ENCODE data around the gene ADAMTS16.

Gene ADAMTS16

GRCh38 chr5:5287419-5287818 lies 147.3 kb downstream of the ADAMTS16 start:
- DNase-seq (ENCODE audit: low read depth, low spot score) = no peak

GRCh38 chr5:5288201-5288600 lies 148.1 kb downstream of the ADAMTS16 start:
- peak; percentile 31 for DNase-seq (ENCODE audit: low read depth, low spot score)

GRCh38 chr5:5289537-5289936 lies 149.4 kb downstream of the ADAMTS16 start:
- DNase-seq (ENCODE audit: low read depth, low spot score) = no peak

- no peak for DNase-seq (ENCODE audit: low read depth, low spot score)
Observed at GRCh38 chr5:5290674-5291334, 150.7 kb downstream of the ADAMTS16 start.

- peak; percentile 20 for DNase-seq (ENCODE audit: low read depth, low spot score)
Observed at GRCh38 chr5:5291357-5291756, 151.2 kb downstream of the ADAMTS16 start.

- no peak for DNase-seq (ENCODE audit: low read depth, low spot score)
Observed at GRCh38 chr5:5293029-5293428, 152.9 kb downstream of the ADAMTS16 start.

GRCh38 chr5:5294429-5294828 lies 154.3 kb downstream of the ADAMTS16 start:
- DNase-seq (ENCODE audit: low read depth, low spot score) = no peak

- no peak for DNase-seq (ENCODE audit: low read depth, low spot score)
Observed at GRCh38 chr5:5295351-5295750, 155.2 kb downstream of the ADAMTS16 start.

GRCh38 chr5:5296051-5296450 lies 155.9 kb downstream of the ADAMTS16 start:
- DNase-seq (ENCODE audit: low read depth, low spot score) = no peak

- DNase-seq (ENCODE audit: low read depth, low spot score) = no peak
Observed at GRCh38 chr5:5297432-5298067, 157.4 kb downstream of the ADAMTS16 start.

- no peak for DNase-seq (ENCODE audit: low read depth, low spot score)
Observed at GRCh38 chr5:5298068-5298633, 158.0 kb downstream of the ADAMTS16 start.

- peak; percentile 70 for DNase-seq (ENCODE audit: low read depth, low spot score)
Observed at GRCh38 chr5:5298841-5299541, 158.9 kb downstream of the ADAMTS16 start.

- no peak for DNase-seq (ENCODE audit: low read depth, low spot score)
Observed at GRCh38 chr5:5301176-5301575, 161.0 kb downstream of the ADAMTS16 start.

GRCh38 chr5:5302201-5302600 lies 162.1 kb downstream of the ADAMTS16 start:
- no peak for DNase-seq (ENCODE audit: low read depth, low spot score)

GRCh38 chr5:5303242-5303641 lies 163.1 kb downstream of the ADAMTS16 start:
- DNase-seq (ENCODE audit: low read depth, low spot score) = no peak

- DNase-seq (ENCODE audit: low read depth, low spot score) = no peak
Observed at GRCh38 chr5:5304361-5305020, 164.4 kb downstream of the ADAMTS16 start.

- peak; percentile 78 for DNase-seq (ENCODE audit: low read depth, low spot score)
Observed at GRCh38 chr5:5306696-5307095, 166.6 kb downstream of the ADAMTS16 start.

GRCh38 chr5:5308319-5308718 lies 168.2 kb downstream of the ADAMTS16 start:
- DNase-seq (ENCODE audit: low read depth, low spot score) = no peak

GRCh38 chr5:5309645-5310044 lies 169.5 kb downstream of the ADAMTS16 start:
- DNase-seq (ENCODE audit: low read depth, low spot score) = no peak

GRCh38 chr5:5313101-5313635 lies 173.0 kb downstream of the ADAMTS16 start:
- peak; percentile 64 for DNase-seq (ENCODE audit: low read depth, low spot score)

- no peak for DNase-seq (ENCODE audit: low read depth, low spot score)
Observed at GRCh38 chr5:5314166-5314565, 174.0 kb downstream of the ADAMTS16 start.

GRCh38 chr5:5314626-5315025 lies 174.5 kb downstream of the ADAMTS16 start:
- no peak for DNase-seq (ENCODE audit: low read depth, low spot score)

All from astrocyte of the hippocampus (primary cell).